B cell (primary cell): ENCODE results near the gene AMD1. TPM values are rescaled to one million over a fixed set of nuclear protein-coding genes. Genes with fewer than 3 reads are reported as not detected.

Experiments used
- ATAC-seq: fragments of 200-7000 bp; cut with Tn5 transposase; one replicate; pipeline ENCODE4 v1.10.0; 2021; ENCODE audit warnings: low read depth, mild to moderate bottlenecking, moderate number of reproducible peaks, moderate library complexity
- CTCF ChIA-PET: fragments of 350-600 bp; sonication (Branson Sonifier 250); formaldehyde crosslinking; loops from one replicate; lab custom pipeline; 2021; ENCODE audit warnings: antibody characterized with exemption, inconsistent platforms; lab: Charles Lee
- POLR2A ChIA-PET: fragments of 350-600 bp; sonication (Branson Sonifier 250); formaldehyde crosslinking; loops from one replicate; lab custom pipeline; 2021; ENCODE audit warnings: antibody characterized with exemption; lab: Charles Lee
- DNase-seq: peaks from one replicate; pipeline ENCODE4 v3.0.0; 2013
- H2AFZ ChIP-seq: 2 replicates; pipeline ENCODE4 v1.6.1; 2012; ENCODE audit warnings: mild to moderate bottlenecking, low read depth, low read length; ENCODE audit not compliant: insufficient read depth, poor library complexity, severe bottlenecking
- H3K27ac ChIP-seq, 2 donors: 1 replicate in 1 of 2; 2 replicates in 1 of 2; pipeline ENCODE4 v1.5.1; 2012 to 2013; ENCODE audit warnings: low read length in 2 of 2, mild to moderate bottlenecking in 2 of 2, moderate library complexity in 1 of 2
- H3K27me3 ChIP-seq, 4 experiments: fragments of 200-600 bp in 1 of 4; sonication (generic) in 1 of 4; replicated peaks in 1 of 4; 1 replicate in 2 of 4; 2 replicates in 2 of 4; pipeline versions ENCODE4 v1.6.1 to v1.7.0; 2013 to 2016; ENCODE audit warnings: low read length in 3 of 4, mild to moderate bottlenecking in 2 of 4, mixed read lengths in 1 of 4, moderate library complexity in 1 of 4; ENCODE audit not compliant: insufficient read depth in 4 of 4, control insufficient read depth in 3 of 4; ENCODE audit errors: control extremely low read depth in 1 of 4
- H3K36me3 ChIP-seq, 2 experiments: replicated peaks in 1 of 2; 1 replicate in 1 of 2; 2 replicates in 1 of 2; pipeline versions ENCODE4 v1.6.1 to v1.7.1; 2013; ENCODE audit warnings: low read length in 1 of 2; ENCODE audit not compliant: insufficient read depth in 2 of 2, control insufficient read depth in 1 of 2; ENCODE audit errors: control extremely low read depth in 1 of 2, extremely low read depth in 1 of 2
- H3K4me1 ChIP-seq, 2 donors: fragments of 200-600 bp in 1 of 2; sonication (generic) in 1 of 2; 1 replicate in 1 of 2; 2 replicates in 1 of 2; pipeline versions ENCODE4 v1.5.1 to v1.6.1; 2013 to 2017; ENCODE audit warnings: low read length in 2 of 2; ENCODE audit not compliant: control insufficient read depth in 2 of 2, insufficient read depth in 2 of 2
- H3K4me2 ChIP-seq: replicated peaks from 2 replicates; pipeline ENCODE3; 2012; ENCODE audit warnings: mild to moderate bottlenecking, low read depth, low read length; ENCODE audit not compliant: poor library complexity, severe bottlenecking
- H3K4me3 ChIP-seq, 5 experiments: fragments of 200-600 bp in 1 of 5; sonication (generic) in 1 of 5; 1 replicate in 3 of 5; 2 replicates in 2 of 5; pipeline versions ENCODE4 v1.5.1 to v1.7.0; 2011 to 2016; ENCODE audit warnings: low read length in 4 of 5, mild to moderate bottlenecking in 4 of 5, low read depth in 2 of 5, control low read depth in 1 of 5, moderate library complexity in 1 of 5; ENCODE audit not compliant: insufficient read depth in 1 of 5; ENCODE audit errors: control extremely low read depth in 1 of 5, extremely low read depth in 1 of 5
- H3K79me2 ChIP-seq: fragments of 200-600 bp; sonication (generic); one replicate; pipeline ENCODE4 v1.6.0; 2016; ENCODE audit warnings: low read length; ENCODE audit not compliant: control insufficient read depth, insufficient read depth
- H3K9ac ChIP-seq: fragments of 200-600 bp; sonication (generic); 2 replicates; pipeline ENCODE4 v1.6.1; 2017; ENCODE audit warnings: mild to moderate bottlenecking, low read length, moderate library complexity
- H3K9me3 ChIP-seq, 3 donors: one replicate each; pipeline versions ENCODE4 v1.6.1 to v1.7.1; 2013; ENCODE audit warnings: low read length in 2 of 3; ENCODE audit not compliant: control insufficient read depth in 2 of 3, insufficient read depth in 1 of 3; ENCODE audit errors: control extremely low read depth in 1 of 3
- H4K20me1 ChIP-seq: 2 replicates; pipeline ENCODE4 v1.6.0; 2012; ENCODE audit warnings: mild to moderate bottlenecking, low read length; ENCODE audit not compliant: insufficient read depth, control insufficient read depth, poor library complexity, severe bottlenecking
- H3K27ac Mint-ChIP-seq: one replicate; pipeline ENCODE4 v1.8.0; 2021; ENCODE audit warnings: mixed read lengths
- H3K27me3 Mint-ChIP-seq: one replicate; pipeline ENCODE4 v1.8.0; 2021; ENCODE audit warnings: mixed read lengths
- H3K4me1 Mint-ChIP-seq: one replicate; pipeline ENCODE4 v1.8.0; 2021; ENCODE audit warnings: mixed read lengths
- H3K4me3 Mint-ChIP-seq: one replicate; pipeline ENCODE4 v1.8.0; 2021; ENCODE audit warnings: mixed read lengths
- H3K9me3 Mint-ChIP-seq: one replicate; pipeline ENCODE4 v1.8.0; 2022; ENCODE audit warnings: mixed read lengths; ENCODE audit not compliant: insufficient read depth
- CTCF ChIP-seq: fragments of 200-600 bp; IDR thresholded peaks from one replicate; pipeline ENCODE4 v1.8.0; 2022; ENCODE audit warnings: antibody characterized with exemption, mild to moderate bottlenecking
- EZH2 ChIP-seq: IDR thresholded peaks from 2 replicates; pipeline ENCODE4 v1.6.1; 2012; ENCODE audit warnings: borderline replicate concordance, low read depth, mild to moderate bottlenecking, moderate library complexity, low read length; ENCODE audit not compliant: insufficient read depth, poor library complexity, severe bottlenecking
- WGBS: methylation state at CpG from one replicate; pipeline ENCODE4 v1.1.5; 2013; ENCODE audit warnings: missing lambda C conversion rate; ENCODE audit not compliant: insufficient coverage; 5-methylcytosine and 5-hydroxymethylcytosine counted together
- intact Hi-C: fragments of 100-400 bp; cut with micrococcal nuclease; formaldehyde crosslinking; loops from one replicate; pipeline ENCODE4 v1.10.0; 2022
- polyA plus RNA-seq: library from polyadenylated mRNA; depleted of rRNA; stranded (reverse); fragments of >200 nt; gene quantifications from 2 replicates; pipeline ENCODE4 v1.2.3, GENCODE V29; 2012
- total RNA-seq, 2 donors: library from RNA; stranded (reverse); fragments of 120-200 nt in 1 of 2; gene quantifications; 1 replicate in 1 of 2; 2 replicates in 1 of 2; pipeline versions ENCODE4 v1.2.3 to v1.2.4, GENCODE V29; 2013 to 2022

The AMD1 gene
- total and polyA plus RNA-seq, 2 donors (not counting 1 experiment from before 2014, with no cell fraction given), result 49.8 to 56.8 TPM

- POLR2A ChIA-PET, result no interaction called here
- no peaks in the 10 kb centered on the region for H3K79me2 ChIP-seq
- no peaks in the 10 kb centered on the region for H3K9me3 ChIP-seq
- H3K9me3 Mint-ChIP-seq, result no peaks in the 10 kb centered on the region
- TF ChIP-seq CTCF, result no peak
- TF ChIP-seq EZH2, result no peak
- H3K4me1 Mint-ChIP-seq, result no peaks in the 10 kb centered on the region
- H3K27ac ChIP-seq, result no peak overlapping the region
- CTCF ChIA-PET, result no interaction called here
- no peaks in the 10 kb centered on the region for H3K4me1 ChIP-seq
- no peak overlapping the region for H2AFZ ChIP-seq
- H3K9ac ChIP-seq, result no peak overlapping the region
- H3K36me3 ChIP-seq, result no peaks in the 10 kb centered on the region
- H3K27ac Mint-ChIP-seq, result no peak overlapping the region
- H3K27me3 Mint-ChIP-seq, result no peaks in the 10 kb centered on the region
- no peak overlapping the region for H3K4me3 ChIP-seq
- H3K4me2 ChIP-seq, result no peak overlapping the region
- H3K4me3 Mint-ChIP-seq, result no peak overlapping the region
- no peak for ATAC-seq
- no peak for DNase-seq
- intact Hi-C loops, result no loop called here
- no peaks in the 10 kb centered on the region for H3K27me3 ChIP-seq
- no CpG with 5 or more reads among the region's 6 CpGs for WGBS
- no peaks in the 10 kb centered on the region for H4K20me1 ChIP-seq
Measured at GRCh38 chr6:110841266-110841665, 33.3 kb upstream of the AMD1 start.

GRCh38 chr6:110849781-110850180, 24.8 kb upstream of the AMD1 start:
- Histone ChIP-seq H2AFZ (no peak overlapping the region), H3K4me3 (no peak overlapping the region), H3K9me3 (no peaks in the 10 kb centered on the region), H3K27me3 (no peaks in the 10 kb centered on the region), H3K4me2 (no peak overlapping the region), H3K9ac (no peak overlapping the region), H4K20me1 (no peaks in the 10 kb centered on the region), H3K36me3 (no peaks in the 10 kb centered on the region), H3K27ac (no peak overlapping the region), H3K79me2 (no peaks in the 10 kb centered on the region), H3K4me1 (no peaks in the 10 kb centered on the region)
- CTCF ChIA-PET, result no interaction called here
- no CpG with 5 or more reads among the region's 4 CpGs for WGBS
- no peak for ATAC-seq
- Mint-ChIP-seq H3K27me3 (no peaks in the 10 kb centered on the region), H3K27ac (no peak overlapping the region), H3K4me3 (no peak overlapping the region), H3K4me1 (no peaks in the 10 kb centered on the region), H3K9me3 (no peaks in the 10 kb centered on the region)
- no peak for DNase-seq
- TF ChIP-seq CTCF (no peak), EZH2 (no peak)
- intact Hi-C loops, result no loop called here
- POLR2A ChIA-PET, result interaction anchor here (0.7 kb wide), 1 partner anchor 67 kb away, joined by 3 read pairs; no protein-coding TSS in a partner anchor
